Measurements from ENCODE around the gene RASSF7. TPM values are rescaled to one million over a fixed set of nuclear protein-coding genes. Genes with fewer than 3 reads are reported as not detected.

Gene RASSF7
- total and polyA plus RNA-seq, 2 of the 8 experiments (the other 6 are each of a cell fraction or from before 2014, with no cell fraction given): 22.3 to 43.9 TPM

- peaks cover 16 to 51% (median 41%) of the 10 kb centered on the region in 4 experiments for H3K36me3 ChIP-seq (ENCODE audit: control insufficient read depth in 2 of 4, insufficient read depth in 4 of 4, low read length in 3 of 4)
- H3K9me3 ChIP-seq (ENCODE audit: insufficient read depth in 2 of 2, low read depth in 1 of 2, low read length in 1 of 2): no peaks in the 10 kb centered on the region
- TF ChIP-seq SIN3A (conservative IDR thresholded peaks at IDR 0.05 in 1 of 2, IDR thresholded peaks at IDR 0.05 in 1 of 2; ENCODE audit: low read depth in 1 of 2, low read length in 2 of 2) (0 out of 4 replicates have a peak, but pooled peaks of 1 of the 2 experiments have one; percentile 24), CTCF (IDR thresholded peaks at IDR 0.05; ENCODE audit: control extremely low read depth in 1 of 3, insufficient read depth in 1 of 3, low read depth in 1 of 3, low read length in 3 of 3) (peak in 2 of 3 experiments; percentile 38 to 49; a peak in 3 of 4 replicates), EP300 (IDR thresholded peaks at IDR 0.05; ENCODE audit: borderline replicate concordance in 1 of 2, low read depth in 2 of 2, low read length in 2 of 2) (no peak), RAD21 (IDR thresholded peaks at IDR 0.05 in 1 of 2, conservative IDR thresholded peaks at IDR 0.05 in 1 of 2; ENCODE audit: low read depth in 2 of 2, low read length in 2 of 2) (peak in 1 of 2 experiments; percentile 40; a peak in 2 of 4 replicates), JUND (IDR thresholded peaks at IDR 0.05; ENCODE audit: low read length) (no peak)
- no peak overlapping the region for H2AFZ ChIP-seq (ENCODE audit: low read length)
- FAIRE-seq (no peak), DNase-seq (ENCODE audit: low read depth in 1 of 2, low spot score in 2 of 2) (no peak)
- ChIA-PET POLR2A (ENCODE audit: partially characterized antibody) (interaction anchor here (1.0 to 2.3 kb wide), 12 partner anchors 11 to 151 kb away, joined by 3 to 20 read pairs (median 4); partner anchors contain the start of genes DRD4, LMNTD2 and RASSF7), CTCF (ENCODE audit: partially characterized antibody) (interaction anchor here (0.6 to 2.4 kb wide), 14 partner anchors 9 to 131 kb away, joined by 3 to 9 read pairs (median 4); no protein-coding TSS in a partner anchor)
- no peaks in the 10 kb centered on the region for H3K27me3 ChIP-seq (replicated peaks in 1 of 4; ENCODE audit: control insufficient read depth in 3 of 4, extremely low read depth in 1 of 4, insufficient read depth in 3 of 4, low read length in 3 of 4)
- WGBS, 2 experiments (ENCODE audit: extremely low coverage in 1 of 2, insufficient coverage in 1 of 2, insufficient read length in 1 of 2, insufficient replicate concordance in 2 of 2, low coverage in 1 of 2, low lambda C conversion rate in 2 of 2, missing lambda C conversion rate in 1 of 2): 92% methylated on average over 22 of the region's 27 CpGs; no CpG with 5 or more reads in 1 of the 2 experiments
- H3K14ac ChIP-seq (ENCODE audit: insufficient read length): no peak overlapping the region
- no peak overlapping the region for H3K9ac ChIP-seq (replicated peaks in 1 of 4; ENCODE audit: extremely low read depth in 1 of 4, low read depth in 3 of 4, low read length in 3 of 4)
- no peak overlapping the region for H2BK5ac ChIP-seq (ENCODE audit: low read depth, low read length)
- no peak overlapping the region for H3K4ac ChIP-seq (replicated peaks; ENCODE audit: insufficient read length, low read depth, low read length)
- H2BK120ac ChIP-seq (replicated peaks; ENCODE audit: low read depth, low read length): no peak overlapping the region
- no peak overlapping the region for H3K4me2 ChIP-seq (ENCODE audit: insufficient read depth in 1 of 2, low read depth in 2 of 2, low read length in 2 of 2)
- H2AK5ac ChIP-seq (ENCODE audit: low read depth, low read length): no peak overlapping the region
- H2BK20ac ChIP-seq (ENCODE audit: low read length): no peak overlapping the region
- peaks cover 6% of the 10 kb centered on the region for H3K79me1 ChIP-seq (ENCODE audit: low read depth, low read length)
- H4K20me1 ChIP-seq (replicated peaks in 1 of 2; ENCODE audit: control insufficient read depth in 1 of 2, insufficient read depth in 2 of 2, low read length in 2 of 2): peaks cover 21 to 29% of the 10 kb centered on the region in 2 experiments
- peaks cover 0 to 15% (median 3%) of the 10 kb centered on the region in 4 experiments; a peak in 5 of 7 replicates for H3K4me1 ChIP-seq (replicated peaks in 1 of 4; ENCODE audit: control insufficient read depth in 3 of 4, insufficient read depth in 4 of 4, low read length in 3 of 4)
- no peaks in the 10 kb centered on the region for H3K79me2 ChIP-seq (ENCODE audit: control insufficient read depth in 1 of 2, insufficient read depth in 2 of 2, low read length in 2 of 2)
- no peak overlapping the region for H3K4me3 ChIP-seq (ENCODE audit: extremely low read depth in 1 of 4, insufficient read depth in 2 of 4, low read depth in 3 of 4, low read length in 4 of 4)
- H4K91ac ChIP-seq (replicated peaks; ENCODE audit: insufficient read length, low read length): no peak overlapping the region
- no peak overlapping the region for H2BK12ac ChIP-seq (ENCODE audit: low read depth, low read length)
- no peak overlapping the region for H3K27ac ChIP-seq (ENCODE audit: low read depth, low read length)
- no peak overlapping the region for H4K5ac ChIP-seq (ENCODE audit: insufficient read length, low read depth, low read length)
- no peak overlapping the region for H3K18ac ChIP-seq (ENCODE audit: extremely low read depth, low read length)
- no peak overlapping the region for H3K56ac ChIP-seq (replicated peaks; ENCODE audit: insufficient read length, low read depth, low read length)
- H3K23ac ChIP-seq (ENCODE audit: insufficient read length): no peak overlapping the region
- H3K23me2 ChIP-seq (ENCODE audit: low read depth, low read length): peaks cover 3% of the 10 kb centered on the region; the same call in 1 of the 2 replicates
- no peak overlapping the region; the same call in 1 of the 2 replicates for H4K8ac ChIP-seq (ENCODE audit: extremely low read depth, insufficient read depth, low read length)
- no peak overlapping the region for H2BK15ac ChIP-seq (ENCODE audit: low read length)
Measured at GRCh38 chr11:612201-612960, 51.6 kb downstream of the RASSF7 start.
